WI38 (cell line): ENCODE results near the gene TRIM65.

Experiments used
- H3K4me3 ChIP-seq: 2 replicates; pipeline ENCODE4 v1.5.1; 2011; ENCODE audit warnings: low read depth, mild to moderate bottlenecking, control low read depth, low read length
- TF ChIP-seq, protein P1 (sequence below): IDR thresholded peaks from 2 replicates; pipeline ENCODE4 v1.5.1; 2012; ENCODE audit warnings: low read depth, mild to moderate bottlenecking, control low read depth, low read length

Gene TRIM65

DNA sequence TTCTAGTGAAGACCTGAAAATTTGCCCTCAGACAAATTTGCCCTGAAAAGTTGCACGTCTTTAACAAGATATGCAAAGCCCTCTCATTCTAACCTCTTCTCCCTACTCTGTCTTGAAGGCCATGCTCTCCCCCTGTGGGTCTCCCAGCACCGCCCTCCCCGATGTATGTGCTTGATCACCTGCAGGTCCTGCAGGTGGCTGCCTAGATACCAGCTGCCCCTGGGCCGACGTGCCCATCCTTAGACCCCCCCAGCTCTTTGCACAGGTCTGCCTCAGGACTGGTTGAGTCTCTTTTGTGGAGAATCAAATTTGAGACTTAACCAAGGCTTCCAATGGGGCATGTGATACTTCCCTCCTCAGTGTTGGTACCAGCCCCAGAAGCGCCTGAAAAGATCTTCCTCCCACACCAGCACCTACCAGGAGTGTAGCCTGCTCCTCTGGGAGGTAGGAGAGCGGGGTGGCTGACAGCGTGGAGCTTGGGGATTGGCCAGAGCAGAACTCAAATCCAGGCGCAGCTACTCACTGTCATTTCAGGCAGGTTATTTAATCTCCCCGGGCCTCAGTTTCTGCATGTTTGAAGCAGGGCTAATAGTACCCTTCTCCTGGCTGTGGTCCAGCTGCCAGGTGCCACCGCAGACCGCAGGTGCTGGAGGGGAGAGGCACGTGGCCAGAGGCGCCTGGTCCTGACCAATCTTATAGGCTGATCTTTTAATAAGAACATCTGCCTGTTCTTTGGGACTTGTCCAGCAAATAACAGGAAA is 12.5 kb upstream of the TRIM65 start:
- no peak overlapping the region for H3K4me3 ChIP-seq
- TF ChIP-seq, protein P1, sequence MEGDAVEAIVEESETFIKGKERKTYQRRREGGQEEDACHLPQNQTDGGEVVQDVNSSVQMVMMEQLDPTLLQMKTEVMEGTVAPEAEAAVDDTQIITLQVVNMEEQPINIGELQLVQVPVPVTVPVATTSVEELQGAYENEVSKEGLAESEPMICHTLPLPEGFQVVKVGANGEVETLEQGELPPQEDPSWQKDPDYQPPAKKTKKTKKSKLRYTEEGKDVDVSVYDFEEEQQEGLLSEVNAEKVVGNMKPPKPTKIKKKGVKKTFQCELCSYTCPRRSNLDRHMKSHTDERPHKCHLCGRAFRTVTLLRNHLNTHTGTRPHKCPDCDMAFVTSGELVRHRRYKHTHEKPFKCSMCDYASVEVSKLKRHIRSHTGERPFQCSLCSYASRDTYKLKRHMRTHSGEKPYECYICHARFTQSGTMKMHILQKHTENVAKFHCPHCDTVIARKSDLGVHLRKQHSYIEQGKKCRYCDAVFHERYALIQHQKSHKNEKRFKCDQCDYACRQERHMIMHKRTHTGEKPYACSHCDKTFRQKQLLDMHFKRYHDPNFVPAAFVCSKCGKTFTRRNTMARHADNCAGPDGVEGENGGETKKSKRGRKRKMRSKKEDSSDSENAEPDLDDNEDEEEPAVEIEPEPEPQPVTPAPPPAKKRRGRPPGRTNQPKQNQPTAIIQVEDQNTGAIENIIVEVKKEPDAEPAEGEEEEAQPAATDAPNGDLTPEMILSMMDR: no peak

DNA sequence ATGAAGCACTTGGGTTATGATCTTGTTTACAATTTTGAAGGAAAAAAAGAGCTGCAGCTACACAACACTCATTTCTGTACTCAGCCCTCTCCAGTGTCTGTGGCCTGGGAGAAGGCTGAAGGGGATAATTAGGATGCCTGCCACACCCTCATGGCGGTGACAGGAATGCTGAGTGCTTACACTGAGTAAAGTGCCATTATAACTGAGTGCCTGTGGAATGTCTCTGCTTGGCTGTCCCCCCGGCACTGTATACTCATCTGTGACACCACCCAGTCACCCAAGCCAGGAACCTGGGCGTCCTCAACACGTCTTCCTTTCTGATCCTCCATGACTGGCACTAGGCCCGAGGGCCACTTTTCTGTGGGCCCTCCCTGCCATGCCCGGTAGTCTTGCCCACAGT is 11.4 kb upstream of the TRIM65 start:
- no peak overlapping the region for H3K4me3 ChIP-seq
- TF ChIP-seq, protein P1: no peak

DNA sequence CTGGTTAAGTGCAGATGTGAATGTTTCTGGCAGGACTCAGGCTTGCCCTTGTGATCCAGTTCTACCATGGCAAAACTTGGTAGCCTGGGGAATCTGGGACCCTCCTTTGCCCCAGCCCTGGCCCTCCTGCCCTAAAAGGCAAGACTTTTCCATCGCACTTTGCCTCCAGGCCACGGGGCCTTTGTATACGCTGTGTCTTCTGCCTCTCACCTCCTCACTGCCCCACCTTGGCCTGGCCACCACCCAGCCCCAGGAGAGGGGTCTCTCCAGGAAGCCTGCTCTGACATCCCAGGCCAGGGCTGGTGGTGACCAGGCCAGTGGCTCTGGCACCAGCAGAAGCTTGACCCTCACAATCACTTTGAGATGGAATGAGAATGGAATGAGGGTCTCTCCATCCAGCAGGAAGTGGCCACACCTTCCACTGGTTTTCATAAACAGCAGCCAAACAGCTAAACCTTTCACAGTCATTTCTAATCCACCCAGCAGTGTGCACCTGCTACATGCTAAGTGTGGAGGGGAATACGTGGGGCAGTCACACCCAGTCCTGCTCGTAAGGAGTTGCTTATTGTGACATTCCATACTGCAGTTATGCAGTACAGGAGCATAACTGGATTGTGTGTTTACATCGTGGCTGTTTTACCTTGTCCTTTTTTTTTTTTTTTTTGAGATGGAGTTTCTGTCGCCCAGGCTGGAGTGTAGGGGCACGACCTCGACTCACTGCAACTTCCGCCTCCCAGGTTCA is 9.6 kb upstream of the TRIM65 start:
- no peak overlapping the region for H3K4me3 ChIP-seq
- TF ChIP-seq, protein P1: no peak

DNA sequence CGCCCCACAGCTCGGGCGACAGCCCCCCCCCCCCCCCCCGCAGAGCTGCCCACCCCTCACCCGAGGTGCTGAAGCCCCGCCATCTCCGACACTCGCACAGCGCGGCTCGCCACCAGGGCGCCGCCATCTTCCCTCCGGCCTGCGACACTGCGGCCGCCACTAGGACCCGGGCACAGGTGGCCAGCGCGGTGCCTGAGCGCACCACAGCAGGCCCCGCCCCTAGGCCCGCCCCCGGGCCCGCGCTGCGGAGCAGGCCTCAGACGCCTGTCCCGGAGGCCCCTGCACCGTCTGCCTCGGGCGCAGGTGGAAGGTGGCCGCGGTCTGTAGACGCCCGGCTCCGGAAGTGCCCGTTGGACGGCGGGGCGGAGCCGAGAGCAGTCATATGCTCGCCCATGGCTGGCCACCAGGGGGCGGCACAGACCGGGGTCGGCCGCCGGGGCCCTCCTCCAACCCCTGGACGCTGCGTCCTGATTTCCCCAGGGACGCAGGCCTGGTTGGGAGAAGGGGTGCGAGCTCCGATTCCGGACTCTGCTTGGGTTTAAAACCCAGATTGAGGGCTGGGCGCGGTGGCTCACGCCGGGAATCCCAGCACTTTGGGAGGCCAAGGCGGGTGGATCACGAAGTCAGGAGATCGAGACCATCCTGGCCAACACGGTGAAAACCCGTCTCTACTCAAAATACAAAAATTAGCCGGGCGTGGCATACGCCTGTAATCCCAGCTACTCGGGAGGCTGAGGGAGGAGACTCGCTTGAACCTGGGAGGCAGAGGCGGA is 8.2 kb upstream of the TRIM65 start, which contains the start of gene MRPL38:
TSS of gene MRPL38 (minus strand) at position 136 of the 773 bp plus-strand sequence. CDS start at position 127, 9 bp downstream.
- TF ChIP-seq, protein P1: peak; percentile 73
- peak within 1 kb of the TSS; percentile 81 for H3K4me3 ChIP-seq

DNA sequence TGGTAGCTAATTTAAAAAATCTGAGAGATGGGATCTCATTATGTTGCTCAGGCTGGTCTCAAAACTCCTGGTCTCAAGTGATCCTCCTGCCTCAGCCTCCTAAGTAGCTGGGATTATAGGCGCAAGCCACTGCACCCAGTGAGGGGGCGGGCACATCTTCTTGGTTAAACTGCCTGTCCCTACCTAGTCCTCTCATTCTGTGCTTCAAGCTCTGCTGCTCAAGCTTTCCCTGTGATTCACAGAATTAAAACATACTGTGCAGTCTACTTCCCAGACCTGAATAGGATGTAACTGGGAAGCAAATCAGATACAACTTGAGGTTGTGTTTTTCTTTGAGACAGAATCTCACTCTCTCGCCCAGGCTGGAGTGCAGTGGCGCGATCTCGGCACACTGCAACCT is 5.7 kb upstream of the TRIM65 start:
- TF ChIP-seq, protein P1: no peak
- no peak overlapping the region for H3K4me3 ChIP-seq

DNA sequence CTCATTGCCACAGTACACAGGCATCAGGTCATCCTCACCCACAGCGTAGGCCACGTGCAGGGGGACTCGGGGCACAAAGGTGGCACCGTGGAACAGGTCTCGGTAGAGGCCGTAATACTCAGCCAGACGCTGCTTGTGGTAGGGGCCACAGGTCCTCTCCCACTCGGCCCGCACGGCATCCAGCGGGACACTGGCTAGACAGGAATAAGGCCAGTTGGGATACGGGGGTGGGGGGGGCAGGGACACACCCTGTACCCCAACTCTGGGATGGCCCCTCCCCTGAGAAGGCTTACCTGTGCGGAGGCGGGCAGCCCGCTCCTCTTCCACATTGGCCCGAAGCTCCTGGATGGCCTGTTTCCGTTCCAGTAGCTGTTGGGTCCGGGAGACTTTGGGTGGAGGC is 5.0 kb upstream of the TRIM65 start:
- TF ChIP-seq, protein P1: no peak

More for the DNA sequence above, 5.0 kb upstream of the TRIM65 start:
- no peak overlapping the region for H3K4me3 ChIP-seq
